Lower lobe of right lung (tissue), 2 donors: ENCODE measurements around the gene STK32C. TPM values are rescaled to one million over a fixed set of nuclear protein-coding genes. Genes with fewer than 3 reads are reported as not detected.
"Not testable (repeated sequence)": the region's sequence is repeated elsewhere in the genome, so short reads cannot be mapped to it uniquely, and the experiment has no call there.

Experiments
- ATAC-seq, 2 donors: fragments of 200-7000 bp; cut with Tn5 transposase; one replicate each; pipeline ENCODE4 v1.9.1; 2020 to 2022; ENCODE audit warnings: mild to moderate bottlenecking in 2 of 2, moderate library complexity in 2 of 2
- DNase-seq: peaks from one replicate; pipeline ENCODE4 v3.0.0-alpha.2; 2020
- H3K27ac ChIP-seq: fragments of 200-600 bp; one replicate; pipeline ENCODE4 v1.8.0; 2022
- H3K27me3 ChIP-seq: fragments of 200-600 bp; one replicate; pipeline ENCODE4 v1.8.0; 2022; ENCODE audit warnings: low read depth
- H3K36me3 ChIP-seq: fragments of 200-600 bp; one replicate; pipeline ENCODE4 v1.8.0; 2022; ENCODE audit warnings: mild to moderate bottlenecking
- H3K4me1 ChIP-seq: fragments of 200-600 bp; one replicate; pipeline ENCODE4 v1.8.0; 2022
- H3K4me3 ChIP-seq: fragments of 200-600 bp; one replicate; pipeline ENCODE4 v1.8.0; 2022; ENCODE audit warnings: mild to moderate bottlenecking
- H3K9me3 ChIP-seq: fragments of 200-600 bp; one replicate; pipeline ENCODE4 v1.8.0; 2022
- intact Hi-C: fragments of 100-400 bp; cut with DNase I; formaldehyde crosslinking; loops from one replicate; pipeline ENCODE4 v1.11.0; 2022
- total RNA-seq: library from RNA; stranded (reverse); fragmentation: NEBNext Ultra II Directional; extraction: Animal tissue kit (Norgen Biotek cat#: 25700); gene quantifications from one replicate; pipeline ENCODE4 v1.2.1, GENCODE V29; 2021
- TF ChIP-seq, protein P1 (sequence below): fragments of 200-600 bp; IDR thresholded peaks from one replicate; pipeline ENCODE4 v1.8.0; 2022; ENCODE audit warnings: antibody characterized with exemption, mild to moderate bottlenecking
- donor health status: DM: no; HTN: yes; CAD: no; lungs with severe emphysema.

The STK32C gene
- total RNA-seq, 1 donor from 2014 or later = 14.1 TPM

DNA sequence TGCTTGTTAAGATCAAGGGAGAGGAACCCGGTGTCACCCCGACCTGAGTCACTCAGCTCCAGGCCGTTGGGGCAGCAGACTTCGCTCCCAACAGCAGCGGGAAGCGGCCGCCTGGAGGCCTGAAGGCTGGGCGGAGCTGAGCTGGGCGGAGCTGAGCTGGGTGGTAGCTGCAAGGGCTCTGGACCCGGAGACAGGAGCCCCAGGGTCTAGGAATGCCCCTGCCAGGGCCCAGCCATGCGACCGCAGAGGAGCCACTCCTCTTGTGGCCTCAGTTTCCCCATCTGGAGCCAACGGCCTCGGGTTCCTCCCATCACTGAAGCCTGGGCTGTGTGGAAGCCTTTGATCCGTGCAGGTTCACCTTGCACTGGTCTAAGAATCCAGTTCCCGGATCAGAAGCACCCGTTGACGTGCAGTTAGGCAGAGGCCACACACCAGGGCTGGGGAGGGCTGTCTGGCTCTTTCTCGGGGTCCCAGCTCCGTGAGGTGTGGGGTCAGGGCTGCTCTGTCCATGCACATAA lies 142.9 kb downstream of the STK32C start:
- H3K27ac ChIP-seq = no peak overlapping the region
- ATAC-seq (no peak), DNase-seq (peak; percentile 41)
- H3K4me1 ChIP-seq = no peaks in the 10 kb centered on the region
- TF ChIP-seq, protein P1, sequence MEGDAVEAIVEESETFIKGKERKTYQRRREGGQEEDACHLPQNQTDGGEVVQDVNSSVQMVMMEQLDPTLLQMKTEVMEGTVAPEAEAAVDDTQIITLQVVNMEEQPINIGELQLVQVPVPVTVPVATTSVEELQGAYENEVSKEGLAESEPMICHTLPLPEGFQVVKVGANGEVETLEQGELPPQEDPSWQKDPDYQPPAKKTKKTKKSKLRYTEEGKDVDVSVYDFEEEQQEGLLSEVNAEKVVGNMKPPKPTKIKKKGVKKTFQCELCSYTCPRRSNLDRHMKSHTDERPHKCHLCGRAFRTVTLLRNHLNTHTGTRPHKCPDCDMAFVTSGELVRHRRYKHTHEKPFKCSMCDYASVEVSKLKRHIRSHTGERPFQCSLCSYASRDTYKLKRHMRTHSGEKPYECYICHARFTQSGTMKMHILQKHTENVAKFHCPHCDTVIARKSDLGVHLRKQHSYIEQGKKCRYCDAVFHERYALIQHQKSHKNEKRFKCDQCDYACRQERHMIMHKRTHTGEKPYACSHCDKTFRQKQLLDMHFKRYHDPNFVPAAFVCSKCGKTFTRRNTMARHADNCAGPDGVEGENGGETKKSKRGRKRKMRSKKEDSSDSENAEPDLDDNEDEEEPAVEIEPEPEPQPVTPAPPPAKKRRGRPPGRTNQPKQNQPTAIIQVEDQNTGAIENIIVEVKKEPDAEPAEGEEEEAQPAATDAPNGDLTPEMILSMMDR = no peak
- intact Hi-C loops = no loop called here
- H3K9me3 ChIP-seq = no peaks in the 10 kb centered on the region
- H3K4me3 ChIP-seq = no peak overlapping the region
- H3K27me3 ChIP-seq = peaks cover 18% of the 10 kb centered on the region
- H3K36me3 ChIP-seq = no peaks in the 10 kb centered on the region

DNA sequence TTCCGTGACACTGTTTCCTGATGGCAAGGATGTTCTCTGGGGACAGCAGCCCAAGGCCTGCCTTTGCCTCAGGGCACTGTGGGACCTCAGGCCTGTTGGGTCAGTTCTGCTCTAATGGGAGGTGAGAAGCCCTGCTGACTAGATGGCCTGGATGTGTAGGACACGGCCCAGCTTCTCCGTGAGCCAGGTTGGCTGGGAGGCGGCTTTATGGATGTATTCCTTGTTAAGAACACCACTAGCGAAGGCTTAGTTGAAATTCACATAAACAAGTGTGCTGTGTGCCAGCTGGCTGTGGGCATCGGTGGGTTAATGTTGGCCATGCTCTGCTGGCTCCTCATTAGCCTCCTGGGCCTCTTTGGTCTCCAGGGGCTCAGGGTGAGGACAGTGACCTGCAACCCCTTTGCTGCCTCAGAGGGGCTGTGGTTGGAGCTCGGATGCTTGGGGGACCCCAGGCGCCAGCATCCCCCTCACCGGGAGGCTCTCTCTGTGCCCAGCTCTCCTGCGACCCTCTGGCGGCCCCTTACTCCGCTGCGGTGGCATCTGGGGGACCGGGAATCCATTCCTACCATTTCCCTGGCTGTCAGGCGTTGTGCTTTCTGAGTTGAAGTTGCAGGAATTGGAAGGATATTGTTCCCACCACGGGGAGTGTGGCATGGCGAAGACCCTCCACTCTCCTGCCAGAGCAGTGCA lies 143.8 kb downstream of the STK32C start:
- TF ChIP-seq, protein P1 = no peak
- no peaks in the 10 kb centered on the region for H3K36me3 ChIP-seq
- ATAC-seq (no peak), DNase-seq (peak; percentile 21)
- H3K4me3 ChIP-seq = no peak overlapping the region
- intact Hi-C loops = no loop called here
- H3K4me1 ChIP-seq = no peaks in the 10 kb centered on the region
- no peak overlapping the region for H3K27ac ChIP-seq
- H3K9me3 ChIP-seq = no peaks in the 10 kb centered on the region
- peaks cover 18% of the 10 kb centered on the region for H3K27me3 ChIP-seq

DNA sequence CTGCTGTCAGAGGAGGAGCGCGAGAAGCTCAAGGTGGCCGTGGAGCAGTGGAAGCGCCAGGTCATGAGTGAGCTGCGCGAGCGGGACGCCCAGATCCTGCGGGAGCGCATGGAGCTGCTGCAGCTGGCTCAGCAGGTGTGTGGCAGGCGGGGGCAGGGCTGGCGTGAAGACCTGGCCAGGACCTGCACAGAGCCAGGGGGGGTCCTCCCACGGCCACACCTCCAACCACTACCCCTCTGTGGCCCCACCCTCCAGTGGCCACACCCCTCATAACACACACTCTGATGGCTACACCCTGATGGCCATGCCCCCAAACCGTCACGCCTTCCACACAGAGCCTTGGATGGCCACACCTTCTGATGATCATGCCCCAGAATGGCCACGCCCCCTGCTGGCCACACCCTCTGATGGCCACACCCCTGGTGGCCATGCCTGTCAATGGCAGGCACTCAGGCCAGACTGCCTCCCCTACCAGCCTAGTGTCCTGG lies 144.4 kb downstream of the STK32C start:
- peaks cover 18% of the 10 kb centered on the region for H3K27me3 ChIP-seq
- H3K36me3 ChIP-seq = no peaks in the 10 kb centered on the region
- no peaks in the 10 kb centered on the region for H3K9me3 ChIP-seq
- H3K27ac ChIP-seq = no peak overlapping the region
- intact Hi-C loops = no loop called here
- ATAC-seq (peak in 1 of 2 donors; percentile 47), DNase-seq (peak; percentile 50)
- H3K4me3 ChIP-seq = no peak overlapping the region
- no peaks in the 10 kb centered on the region for H3K4me1 ChIP-seq
- TF ChIP-seq, protein P1 = no peak

DNA sequence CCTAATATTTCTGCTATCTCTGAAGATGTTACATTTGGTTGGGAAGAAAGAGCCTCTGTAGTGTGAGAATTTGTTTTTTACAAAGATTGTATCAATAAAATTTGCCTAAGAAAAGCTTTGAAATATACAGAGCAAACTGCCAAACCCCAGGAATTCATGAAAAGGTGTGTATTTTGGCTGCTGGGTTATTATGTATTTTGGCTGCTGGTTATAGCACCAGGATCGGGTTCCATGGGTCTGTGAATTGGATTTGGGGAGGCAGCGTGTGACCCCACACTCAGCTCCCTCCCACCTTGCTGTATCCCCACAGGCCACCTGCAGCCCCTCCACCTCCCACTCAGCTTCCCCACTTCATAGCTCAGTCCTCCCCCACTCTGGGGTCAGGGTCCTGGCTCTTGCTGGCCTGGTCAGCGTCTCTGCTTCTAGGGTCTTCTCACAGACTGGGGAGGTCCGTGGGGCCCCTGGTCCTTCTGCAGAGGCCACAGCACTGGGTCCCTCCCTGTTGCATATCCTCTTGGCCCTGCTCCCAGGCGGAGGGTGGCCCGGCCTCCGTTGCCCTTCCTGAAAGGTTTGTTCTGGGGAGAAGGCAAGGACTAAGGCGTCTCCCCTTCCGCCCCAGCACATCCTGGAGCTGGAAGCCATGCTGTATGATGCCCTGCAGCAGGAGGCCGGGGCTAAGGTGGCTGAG lies 145.0 kb downstream of the STK32C start:
- TF ChIP-seq, protein P1 = no peak
- H3K27me3 ChIP-seq = peaks cover 18% of the 10 kb centered on the region
- no peak overlapping the region for H3K27ac ChIP-seq
- no peak overlapping the region for H3K4me3 ChIP-seq
- intact Hi-C loops = no loop called here
- no peaks in the 10 kb centered on the region for H3K9me3 ChIP-seq
- H3K4me1 ChIP-seq = no peaks in the 10 kb centered on the region
- DNase-seq (peak; percentile 52), ATAC-seq (peak in 1 of 2 donors; percentile 26)
- H3K36me3 ChIP-seq = no peaks in the 10 kb centered on the region

DNA sequence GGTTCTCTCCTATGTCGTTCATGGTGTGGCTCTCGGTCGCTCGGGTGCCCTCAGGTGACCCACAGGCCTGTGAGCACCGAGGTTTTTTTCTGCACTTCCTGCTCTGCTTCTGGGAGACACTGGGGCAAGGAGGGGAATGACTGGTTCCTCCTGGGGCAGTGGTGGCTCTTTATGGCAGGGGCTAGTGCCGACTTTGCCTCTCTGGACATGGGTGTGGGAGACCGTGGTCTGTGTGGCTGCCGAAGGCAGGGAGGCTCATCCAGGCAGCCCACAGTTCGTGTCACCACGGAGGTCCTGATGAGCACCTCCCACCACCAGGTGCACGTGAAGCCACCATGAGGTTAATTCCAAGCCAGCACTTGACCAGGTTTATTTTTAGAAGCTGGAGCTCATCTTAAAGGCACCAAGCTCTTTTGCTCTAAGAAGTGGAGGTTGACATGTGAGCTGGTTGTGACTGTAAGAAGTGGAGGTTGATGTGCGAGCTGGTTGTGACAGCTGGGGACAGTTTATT lies 145.7 kb downstream of the STK32C start:
- peaks cover 18% of the 10 kb centered on the region for H3K27me3 ChIP-seq
- no peak overlapping the region for H3K27ac ChIP-seq
- H3K4me3 ChIP-seq = no peak overlapping the region
- no peaks in the 10 kb centered on the region for H3K9me3 ChIP-seq
- H3K4me1 ChIP-seq = no peaks in the 10 kb centered on the region
- intact Hi-C loops = no loop called here
- H3K36me3 ChIP-seq = no peaks in the 10 kb centered on the region
- ATAC-seq (no peak), DNase-seq (peak; percentile 24)
- TF ChIP-seq, protein P1 = no peak

DNA sequence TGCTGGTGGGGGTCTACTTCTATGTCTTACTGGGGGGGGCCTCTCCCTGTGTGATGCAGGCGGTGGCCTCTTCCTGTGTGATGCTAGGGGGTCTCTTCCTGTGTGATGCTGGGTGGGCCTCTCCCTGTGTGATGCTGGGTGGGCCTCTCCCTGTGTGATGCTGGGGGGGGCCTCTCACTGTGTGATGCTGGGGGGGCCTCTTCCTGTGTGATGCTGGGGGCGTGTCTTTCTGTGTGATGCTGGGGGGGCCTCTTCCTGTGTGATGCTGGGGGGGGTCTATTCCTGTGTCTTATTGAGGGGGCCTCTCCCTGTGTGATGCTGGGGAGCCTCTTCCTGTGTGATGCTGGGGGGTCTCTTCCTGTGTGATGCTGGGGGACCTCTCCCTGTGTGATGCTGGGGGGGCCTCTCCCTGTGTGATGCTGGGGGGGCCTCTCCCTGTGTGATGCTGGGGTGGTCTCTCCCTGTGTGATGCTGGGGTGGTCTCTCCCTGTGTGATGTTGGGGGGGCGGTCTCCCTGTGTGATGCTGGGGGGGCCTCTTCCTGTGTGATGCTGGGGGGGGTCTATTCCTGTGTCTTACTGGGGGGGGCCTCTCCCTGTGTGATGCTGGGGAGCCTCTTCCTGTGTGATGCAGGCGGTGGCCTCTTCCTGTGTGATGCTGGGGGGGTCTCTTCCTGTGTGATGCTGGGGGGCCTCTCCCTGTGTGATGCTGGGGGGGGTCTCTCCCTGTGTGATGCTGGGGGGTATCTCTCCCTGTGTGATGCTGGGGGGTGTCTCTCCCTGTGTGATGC lies 146.7 kb downstream of the STK32C start:
- peaks cover 18% of the 10 kb centered on the region for H3K27me3 ChIP-seq
- intact Hi-C loops, ATAC-seq, H3K4me3 ChIP-seq, H3K36me3 ChIP-seq, H3K4me1 ChIP-seq, H3K27ac ChIP-seq, H3K9me3 ChIP-seq: not testable (repeated sequence)
- DNase-seq = peak; percentile 2

DNA sequence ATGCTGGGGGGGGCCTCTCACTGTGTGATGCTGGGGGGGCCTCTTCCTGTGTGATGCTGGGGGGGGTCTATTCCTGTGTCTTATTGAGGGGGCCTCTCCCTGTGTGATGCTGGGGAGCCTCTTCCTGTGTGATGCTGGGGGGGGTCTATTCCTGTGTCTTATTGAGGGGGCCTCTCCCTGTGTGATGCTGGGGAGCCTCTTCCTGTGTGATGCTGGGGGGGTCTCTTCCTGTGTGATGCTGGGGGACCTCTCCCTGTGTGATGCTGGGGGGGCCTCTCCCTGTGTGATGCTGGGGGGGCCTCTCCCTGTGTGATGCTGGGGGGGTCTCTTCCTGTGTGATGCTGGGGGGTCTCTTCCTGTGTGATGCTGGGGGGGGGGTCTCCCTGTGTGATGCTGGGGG lies 147.5 kb downstream of the STK32C start:
- intact Hi-C loops, ATAC-seq: not testable (repeated sequence)

More for the DNA sequence above, 147.5 kb downstream of the STK32C start:
- not testable (repeated sequence) for H3K4me3 ChIP-seq, DNase-seq, H3K36me3 ChIP-seq, H3K4me1 ChIP-seq, H3K27ac ChIP-seq, H3K9me3 ChIP-seq
- peaks cover 13% of the 10 kb centered on the region for H3K27me3 ChIP-seq
